Measurements from ENCODE around the gene ECEL1. TPM values are rescaled to one million over a fixed set of nuclear protein-coding genes. Genes with fewer than 3 reads are reported as not detected.
"Not testable (repeated sequence)": the region's sequence is repeated elsewhere in the genome, so short reads cannot be mapped to it uniquely, and the experiment has no call there.

ECEL1 gene
- polyA plus RNA-seq, 4 donors = 11.7 to 18.8 (median 14.3) TPM

DNA sequence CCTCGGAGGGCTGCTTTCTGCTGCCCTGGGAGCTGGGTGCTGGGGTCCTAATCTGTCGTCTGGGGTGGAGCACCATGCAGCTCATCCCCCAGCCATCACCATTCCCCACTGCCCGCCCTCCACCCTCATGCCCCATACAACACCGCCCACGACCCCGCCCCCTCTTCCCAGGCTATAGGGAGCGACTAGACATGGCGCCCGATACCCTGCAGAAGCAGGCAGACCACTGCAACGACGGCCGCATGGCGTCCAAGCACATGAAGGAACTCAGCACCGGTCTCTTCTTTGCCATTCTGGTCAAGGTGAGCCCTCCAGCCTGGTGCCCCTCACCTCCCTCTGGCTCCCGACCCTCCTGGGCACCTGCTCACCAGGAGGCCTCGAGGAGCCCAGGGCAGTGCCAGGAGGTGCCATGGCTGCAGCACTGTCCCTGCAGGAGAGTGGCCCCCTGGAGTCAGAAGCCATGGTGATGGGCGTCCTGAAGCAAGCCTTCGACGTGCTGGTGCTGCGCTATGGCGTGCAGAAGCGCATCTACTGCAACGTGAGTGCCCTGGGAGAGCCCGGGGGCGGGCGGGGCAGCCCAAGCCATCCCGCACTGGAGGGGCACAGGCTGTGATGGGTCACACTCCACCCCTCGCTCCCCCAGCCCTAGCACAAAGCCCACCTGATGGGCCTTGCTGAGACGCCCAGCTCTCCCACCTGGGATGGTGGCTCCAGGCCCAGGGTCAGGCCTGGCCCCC, 42.3 kb downstream of the ECEL1 start:
- DNase-seq (ENCODE audit: low read depth in 4 of 4, low spot score in 3 of 4) = not testable (repeated sequence)

GRCh38 chr2:232444409-232445148, 43.1 kb downstream of the ECEL1 start:
- no peak for DNase-seq (ENCODE audit: low read depth in 4 of 4, low spot score in 3 of 4)

GRCh38 chr2:232443669-232444408, 43.8 kb downstream of the ECEL1 start:
- not testable (repeated sequence) for DNase-seq (ENCODE audit: low read depth in 4 of 4, low spot score in 3 of 4)

- not testable (repeated sequence) for DNase-seq (ENCODE audit: low read depth in 4 of 4, low spot score in 3 of 4)
Measured at GRCh38 chr2:232443047-232443446, 44.6 kb downstream of the ECEL1 start.

DNA sequence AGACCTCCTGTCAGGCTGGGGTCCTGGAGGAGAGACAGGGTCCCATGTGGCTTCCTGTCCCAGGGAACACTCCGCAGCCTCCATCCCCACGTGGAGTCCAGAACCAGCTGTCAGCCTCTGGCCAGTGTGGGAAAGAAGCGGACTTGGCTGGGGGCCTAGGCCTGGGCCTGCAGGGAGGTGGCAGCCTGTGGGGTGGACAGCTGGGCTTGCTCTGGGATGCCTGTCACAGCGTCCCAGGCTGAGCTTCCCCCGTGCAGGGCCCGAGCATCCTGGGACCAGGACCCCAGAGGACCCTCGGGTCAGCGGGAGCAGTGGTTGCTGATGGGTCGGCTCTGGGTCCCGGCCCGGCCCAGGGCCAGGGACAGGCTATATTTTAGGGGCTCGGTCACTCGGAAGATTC, 45.2 kb downstream of the ECEL1 start:
- not testable (repeated sequence) for DNase-seq (ENCODE audit: low read depth in 4 of 4, low spot score in 3 of 4)

GRCh38 chr2:232441922-232442321, 45.7 kb downstream of the ECEL1 start:
- DNase-seq (ENCODE audit: low read depth in 4 of 4, low spot score in 3 of 4) = not testable (repeated sequence)

GRCh38 chr2:232441147-232441651, 46.4 kb downstream of the ECEL1 start:
- DNase-seq (ENCODE audit: low read depth in 4 of 4, low spot score in 3 of 4) = no peak

DNA sequence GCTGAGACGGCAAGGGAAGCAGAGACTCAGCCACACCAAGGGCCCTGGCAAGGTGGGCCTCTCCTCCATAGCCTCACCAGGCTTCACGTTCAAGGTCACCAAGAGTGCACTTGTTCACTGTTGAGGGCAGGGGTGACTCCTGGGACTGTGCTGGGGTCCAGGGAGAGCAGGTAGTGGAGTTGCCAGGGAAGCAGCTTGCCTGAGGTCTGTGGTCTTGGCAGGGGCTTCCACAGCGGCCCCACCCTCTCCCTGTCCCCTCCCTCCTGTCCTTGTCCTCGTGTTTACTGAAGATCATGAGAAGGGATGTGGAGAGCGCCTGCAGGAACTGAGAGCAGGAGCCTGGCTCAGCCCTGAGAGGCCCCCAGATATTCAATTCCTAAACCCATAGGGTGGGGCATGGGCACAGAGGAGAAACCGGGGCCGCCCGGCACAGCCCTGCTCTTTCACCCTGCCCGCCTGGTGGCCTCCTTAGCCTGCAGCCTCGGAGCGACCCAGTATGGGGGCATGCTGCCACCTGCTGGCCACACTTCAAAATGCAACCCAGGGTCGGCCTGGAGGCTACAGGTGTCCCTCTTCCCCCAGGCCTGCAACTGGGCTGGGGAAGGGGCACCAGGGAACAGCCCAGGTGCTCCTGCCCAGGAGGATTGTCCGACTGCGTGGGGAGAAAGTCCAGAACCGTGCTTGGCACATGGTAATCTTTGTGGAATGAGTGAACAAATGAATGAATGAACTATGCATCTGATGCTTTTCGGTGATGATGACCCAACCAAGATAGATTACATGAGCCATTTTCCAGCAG, 47.2 kb downstream of the ECEL1 start:
- DNase-seq (ENCODE audit: low read depth in 4 of 4, low spot score in 3 of 4) = peak in 1 of 4 donors; percentile 52

DNA sequence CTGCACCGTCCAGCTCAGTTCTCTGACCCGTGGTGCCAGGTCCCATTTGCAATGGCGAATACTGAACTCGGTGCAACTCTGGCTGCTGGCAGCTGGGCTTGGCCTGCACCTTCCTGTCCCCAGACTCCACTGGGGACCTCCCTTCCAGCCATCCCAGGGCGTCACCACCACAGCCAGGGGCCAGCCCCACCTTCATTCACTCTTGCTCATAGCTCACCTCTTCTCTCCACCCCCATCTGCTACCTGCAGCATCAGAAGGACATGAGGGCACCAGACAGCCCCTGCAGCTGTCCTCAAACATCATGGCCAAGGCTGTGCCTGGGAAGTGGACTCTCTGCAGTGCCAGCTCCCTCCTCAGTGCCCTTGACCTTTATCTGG, 47.9 kb downstream of the ECEL1 start:
- DNase-seq (ENCODE audit: low read depth in 4 of 4, low spot score in 3 of 4) = no peak

DNA sequence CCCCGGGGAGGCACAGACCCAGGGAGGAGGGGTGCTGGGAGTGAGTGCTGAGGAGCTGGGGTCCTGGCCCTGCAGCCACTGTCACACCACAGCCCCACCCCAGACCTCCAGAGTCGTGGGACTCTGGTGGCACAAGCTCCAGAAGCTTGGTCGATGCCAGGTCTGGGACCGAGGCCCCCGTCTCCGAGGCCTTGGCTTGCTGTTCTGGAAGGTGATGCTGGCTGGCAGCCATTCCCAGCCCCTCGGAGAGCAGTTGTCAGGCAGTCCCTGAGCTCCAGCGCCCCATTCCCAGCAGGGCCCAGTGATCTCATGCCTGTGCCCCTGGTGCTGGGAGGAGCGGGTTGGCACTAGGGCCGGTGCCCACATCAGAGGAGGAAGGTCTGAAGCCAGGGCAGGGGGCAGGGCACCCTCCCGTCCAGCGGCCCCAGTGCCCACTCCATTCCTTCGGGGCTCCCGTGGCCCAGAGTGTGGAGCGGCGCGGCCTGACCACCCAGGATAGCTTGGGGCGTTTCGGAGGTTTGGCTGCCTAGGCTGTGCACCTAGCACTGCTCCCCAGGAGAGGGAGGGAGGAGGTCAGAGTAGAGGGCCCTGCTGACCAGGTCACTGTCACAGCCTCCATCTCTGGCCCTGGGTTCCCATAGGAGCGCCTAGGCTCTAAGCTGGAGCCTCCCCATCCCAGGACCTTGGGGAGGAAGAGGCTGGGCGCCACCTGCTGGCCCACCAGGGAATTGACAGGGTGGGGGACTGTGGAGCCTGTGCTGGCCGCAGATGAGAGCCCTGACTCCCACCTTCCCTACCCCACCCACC, 48.5 kb downstream of the ECEL1 start:
- DNase-seq (ENCODE audit: low read depth in 4 of 4, low spot score in 3 of 4) = no peak

- no peak for DNase-seq (ENCODE audit: low read depth in 4 of 4, low spot score in 3 of 4)
Measured at GRCh38 chr2:232438091-232438490, 49.5 kb downstream of the ECEL1 start.

DNA sequence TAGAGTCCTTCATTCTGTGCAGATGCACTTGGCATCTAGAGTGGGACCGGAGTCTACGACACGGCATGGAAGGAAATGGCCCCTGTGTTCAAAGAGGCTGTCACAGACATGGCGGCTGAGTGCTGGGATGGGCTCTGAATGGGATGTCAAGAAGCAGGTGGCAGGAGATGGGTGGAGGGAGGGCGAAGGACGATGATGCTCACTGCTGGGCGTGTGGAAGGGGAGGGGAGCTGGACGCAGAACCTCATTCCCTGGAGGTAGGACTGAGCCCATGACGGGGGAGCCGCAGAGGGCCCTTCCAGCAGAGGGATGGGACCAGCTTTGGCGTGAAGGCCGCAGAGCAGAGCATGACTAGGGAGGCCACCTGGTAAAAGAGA, 50.5 kb downstream of the ECEL1 start:
- DNase-seq (ENCODE audit: low read depth in 4 of 4, low spot score in 3 of 4) = no peak

DNA sequence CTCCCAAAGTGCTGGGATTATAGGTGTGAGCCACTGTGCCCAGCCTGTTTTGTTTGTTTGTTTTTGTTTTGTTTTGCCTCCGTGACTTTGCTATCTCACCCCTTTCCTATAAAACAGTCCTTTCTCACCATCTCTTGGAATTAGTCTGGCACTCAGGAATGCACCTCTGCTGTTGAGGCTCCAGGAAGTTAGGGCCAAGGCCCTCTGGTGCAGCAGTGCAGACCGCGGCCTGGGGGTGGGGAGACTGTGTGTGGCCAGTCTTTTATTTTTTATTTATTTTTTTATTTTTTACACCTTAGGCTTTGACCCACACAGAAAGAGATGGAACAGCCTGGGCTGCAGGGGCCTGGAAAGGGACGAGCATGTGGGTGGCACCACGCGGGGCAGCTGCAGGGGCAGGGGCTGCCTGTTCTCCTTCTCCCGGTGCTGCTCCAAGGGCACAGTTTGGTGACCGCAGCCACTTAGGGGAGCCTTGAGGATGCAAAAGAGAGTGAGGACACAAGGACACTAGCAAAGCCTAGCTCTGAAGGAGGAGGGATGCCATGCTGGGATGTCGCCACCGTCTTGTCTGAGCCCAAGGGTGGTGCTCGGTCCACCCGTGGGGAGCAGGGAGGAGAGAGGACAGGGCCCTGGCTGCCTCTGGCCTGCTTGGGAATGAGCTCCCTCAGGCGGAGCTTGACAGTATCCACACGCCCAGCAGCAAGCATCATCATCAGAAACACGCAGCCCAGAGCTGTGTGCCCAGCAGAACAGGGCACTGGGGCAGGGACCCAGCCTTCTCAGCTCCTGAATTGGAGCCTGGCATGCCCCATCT, 51.0 kb downstream of the ECEL1 start:
- no peak for DNase-seq (ENCODE audit: low read depth in 4 of 4, low spot score in 3 of 4)

- no peak for DNase-seq (ENCODE audit: low read depth in 4 of 4, low spot score in 3 of 4)
Measured at GRCh38 chr2:232435805-232436204, 51.8 kb downstream of the ECEL1 start.

GRCh38 chr2:232435375-232435648, 52.3 kb downstream of the ECEL1 start:
- no peak for DNase-seq (ENCODE audit: low read depth in 4 of 4, low spot score in 3 of 4)

- DNase-seq (ENCODE audit: low read depth in 4 of 4, low spot score in 3 of 4) = no peak
Measured at GRCh38 chr2:232434563-232435374, 52.9 kb downstream of the ECEL1 start.

DNA sequence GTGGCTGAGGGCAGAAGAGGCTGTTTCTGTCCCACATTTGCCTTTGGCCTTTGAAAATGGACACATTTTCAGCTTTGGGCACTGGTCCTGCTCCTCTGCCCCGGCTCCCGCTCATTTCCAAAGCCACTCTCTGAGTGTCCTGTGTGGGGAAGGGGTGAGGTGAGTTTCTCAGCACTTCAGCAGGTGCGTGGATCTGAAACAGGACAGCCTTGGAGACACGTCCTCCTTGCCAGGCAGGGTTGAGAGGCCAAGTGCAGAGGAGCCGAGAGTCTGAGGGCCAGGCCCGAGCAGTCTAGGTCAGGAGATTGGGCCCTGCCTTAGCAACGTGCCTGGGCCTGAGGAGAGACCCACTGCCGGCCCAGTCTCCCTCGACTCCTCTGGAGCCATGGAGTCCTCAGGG, 53.5 kb downstream of the ECEL1 start:
- no peak for DNase-seq (ENCODE audit: low read depth in 4 of 4, low spot score in 3 of 4)

GRCh38 chr2:232433622-232434021, 54.0 kb downstream of the ECEL1 start:
- DNase-seq (ENCODE audit: low read depth in 4 of 4, low spot score in 3 of 4) = not testable (repeated sequence)
